GM18505 (cell line): ENCODE data around the gene DTNBP1.

Source experiments
- ATAC-seq: cut with Tn5 transposase; IDR thresholded peaks from one replicate; pipeline ENCODE4 v1.9.1; 2021; ENCODE audit not compliant: unreplicated experiment
- POLR2A ChIP-seq: IDR thresholded peaks from 4 replicates; pipeline ENCODE4 v1.6.1; 2011; ENCODE audit warnings: borderline replicate concordance; ENCODE audit not compliant: insufficient read depth, insufficient read length; ENCODE audit errors: extremely low read depth

DTNBP1 gene

DNA sequence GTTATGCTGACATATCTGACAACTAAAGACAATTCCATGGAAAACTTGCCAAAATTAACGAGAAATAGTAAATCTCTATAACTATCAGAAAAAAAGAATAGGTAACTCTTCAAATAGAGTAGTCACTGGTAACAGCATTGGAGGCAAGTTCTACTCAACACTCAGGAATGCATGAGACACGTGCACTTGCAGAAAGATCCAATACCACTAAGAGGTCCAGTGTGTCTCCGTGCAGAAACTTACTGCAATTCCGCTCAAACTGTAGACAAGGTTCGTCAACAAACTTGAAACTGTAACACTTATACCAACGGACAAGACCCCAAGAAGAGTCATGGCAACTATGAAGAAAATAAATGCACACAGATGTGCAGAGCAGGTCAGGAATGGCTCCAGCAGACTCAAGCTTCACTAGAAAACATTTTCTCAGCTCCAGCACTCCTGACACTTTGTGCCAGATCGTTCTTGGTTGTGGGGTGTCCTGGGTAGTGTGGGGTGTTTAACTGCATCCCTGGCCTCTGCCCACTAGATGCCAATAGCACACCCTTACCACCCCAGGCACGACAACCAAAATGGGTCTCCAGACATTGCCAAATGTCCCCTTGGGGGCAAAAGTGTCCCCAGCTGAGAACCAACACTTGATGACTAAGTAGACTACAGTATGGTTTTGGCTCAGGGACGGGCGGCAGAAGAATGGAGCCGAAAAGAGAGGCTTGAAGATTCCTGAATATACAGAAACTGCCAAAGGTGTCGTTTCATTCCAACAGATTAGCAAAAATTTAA, 134.8 kb downstream of the DTNBP1 start:
- no peak for ATAC-seq
- TF ChIP-seq POLR2A, result no peak

GRCh38 chr6:15526212-15526701, 136.6 kb downstream of the DTNBP1 start:
- TF ChIP-seq POLR2A, result no peak
- no peak for ATAC-seq

DNA sequence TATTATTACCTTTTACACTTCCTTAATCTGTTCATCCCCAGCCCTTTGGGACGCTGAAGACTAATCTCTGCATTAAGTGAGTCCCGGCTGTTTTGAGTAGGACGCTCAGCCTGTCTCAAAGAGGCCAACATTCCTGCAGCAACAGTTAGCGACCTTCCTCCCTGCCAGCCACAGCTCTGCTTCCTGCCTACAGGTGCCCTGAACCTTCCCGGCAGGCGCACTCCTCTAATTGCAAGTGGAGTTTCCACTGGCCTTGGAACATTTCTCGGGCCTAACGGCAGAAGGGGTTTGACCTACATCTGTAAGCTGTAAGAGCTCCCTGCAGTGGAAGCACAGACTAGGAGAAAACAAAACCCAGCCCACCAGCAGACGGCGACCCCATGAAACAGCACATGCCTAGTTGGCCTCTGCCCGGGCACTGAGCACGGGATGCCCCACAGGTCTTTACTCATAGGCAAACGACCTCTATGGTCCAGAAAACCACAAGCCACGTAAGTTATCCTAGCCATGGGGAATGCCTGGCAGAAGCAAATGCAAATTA, 137.9 kb downstream of the DTNBP1 start:
- no peak for TF ChIP-seq POLR2A
- ATAC-seq, result no peak

DNA sequence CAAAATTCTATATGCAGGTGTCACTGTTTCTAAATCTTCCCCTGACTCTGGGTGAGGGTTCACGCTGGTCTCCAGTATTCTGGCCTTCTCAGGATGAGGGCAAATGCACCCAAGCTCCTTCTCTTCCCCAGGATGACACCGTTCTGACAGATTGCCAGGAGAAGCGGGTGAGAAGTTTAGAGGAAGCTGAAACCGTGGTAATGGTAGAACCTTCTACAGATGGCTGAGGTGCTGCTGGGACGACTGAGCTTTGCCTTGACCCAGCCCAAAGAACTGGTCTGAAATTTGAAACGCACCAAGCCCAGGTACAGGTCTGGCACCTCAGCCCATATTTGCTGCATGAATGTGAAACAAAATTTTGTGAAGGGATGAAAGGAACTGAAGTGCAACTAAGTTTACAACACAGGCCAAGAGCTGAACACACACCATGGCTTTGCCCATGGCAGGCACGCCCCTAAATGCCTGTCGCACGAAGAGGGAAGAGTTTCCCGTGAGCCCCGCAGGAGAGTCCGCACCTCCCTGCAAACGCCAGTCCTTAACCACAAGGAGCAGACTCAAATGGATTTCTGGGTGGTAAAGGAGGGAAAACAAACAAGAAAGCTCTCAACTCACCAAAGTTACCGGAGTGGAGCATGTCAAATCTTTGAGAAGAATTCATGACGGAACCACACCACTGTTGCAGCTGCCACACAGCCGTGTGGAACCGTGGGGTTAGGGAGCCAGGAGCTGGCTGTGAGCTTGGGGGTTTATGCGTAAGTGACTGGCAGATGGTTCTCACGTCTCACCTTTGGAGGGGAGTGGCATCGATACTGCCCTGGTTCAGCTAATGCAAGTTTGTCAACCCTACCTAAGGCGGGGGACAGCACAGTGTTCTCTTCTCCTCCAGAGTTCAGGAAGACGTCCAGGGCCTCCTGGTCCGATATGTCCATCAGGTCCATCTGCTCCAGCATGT, 138.9 kb downstream of the DTNBP1 start:
- no peak for TF ChIP-seq POLR2A
- no peak for ATAC-seq

GRCh38 chr6:15522856-15523529, 139.8 kb downstream of the DTNBP1 start:
- ATAC-seq, result no peak
- no peak for TF ChIP-seq POLR2A

GRCh38 chr6:15522427-15522826, 140.4 kb downstream of the DTNBP1 start:
- no peak for TF ChIP-seq POLR2A
- no peak for ATAC-seq

GRCh38 chr6:15522026-15522425, 140.8 kb downstream of the DTNBP1 start:
- no peak for ATAC-seq
- no peak for TF ChIP-seq POLR2A

DNA sequence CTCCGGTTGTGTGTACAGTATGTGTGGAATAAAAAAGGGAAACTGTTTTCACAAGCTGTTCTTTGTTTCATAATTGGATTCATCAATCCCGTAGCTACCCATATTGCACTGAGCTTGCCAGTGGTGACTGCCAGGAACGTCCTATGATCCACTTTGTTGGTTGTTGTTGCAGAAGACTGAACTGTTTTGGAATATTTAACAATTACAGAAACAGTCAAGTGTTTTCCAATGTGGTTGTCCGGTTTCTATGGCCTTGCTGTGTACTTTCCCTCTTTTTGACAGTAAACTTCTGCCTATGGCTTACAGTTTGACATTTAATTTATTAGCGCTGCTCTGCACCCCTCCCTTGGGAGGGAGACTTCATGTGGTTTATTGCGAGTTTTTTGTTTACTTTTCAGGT, 141.2 kb downstream of the DTNBP1 start:
- no peak for TF ChIP-seq POLR2A
- no peak for ATAC-seq

DNA sequence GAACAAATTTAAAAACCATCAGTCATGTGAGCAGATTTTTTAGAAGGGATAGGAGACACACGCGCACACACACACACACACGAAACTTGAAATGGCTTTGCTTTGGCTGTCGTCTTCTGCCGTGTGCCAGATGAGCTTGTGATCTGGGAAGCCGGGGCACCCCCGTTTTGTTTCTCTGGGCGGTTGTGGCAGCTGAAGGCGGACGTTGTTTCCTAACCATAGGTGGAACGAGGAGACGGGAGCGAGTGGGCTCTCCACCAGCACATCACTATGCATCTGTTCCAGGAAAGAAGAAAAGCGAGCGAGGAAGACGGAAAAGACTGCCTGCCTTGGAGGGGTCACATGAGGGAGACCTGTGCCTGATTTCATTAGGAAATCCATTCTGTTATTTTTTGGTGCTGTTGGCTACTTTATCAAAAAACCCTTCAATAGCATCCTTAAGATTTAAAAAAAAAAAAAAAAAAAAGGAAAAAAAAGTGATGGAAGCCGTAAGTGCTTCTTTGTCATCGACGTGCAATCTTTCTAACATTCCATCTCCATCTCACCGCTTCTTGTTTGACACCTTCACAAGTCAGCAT, 142.1 kb downstream of the DTNBP1 start:
- no peak for TF ChIP-seq POLR2A
- ATAC-seq, result no peak

GRCh38 chr6:15519681-15520080, 143.1 kb downstream of the DTNBP1 start:
- ATAC-seq, result no peak
- no peak for TF ChIP-seq POLR2A

DNA sequence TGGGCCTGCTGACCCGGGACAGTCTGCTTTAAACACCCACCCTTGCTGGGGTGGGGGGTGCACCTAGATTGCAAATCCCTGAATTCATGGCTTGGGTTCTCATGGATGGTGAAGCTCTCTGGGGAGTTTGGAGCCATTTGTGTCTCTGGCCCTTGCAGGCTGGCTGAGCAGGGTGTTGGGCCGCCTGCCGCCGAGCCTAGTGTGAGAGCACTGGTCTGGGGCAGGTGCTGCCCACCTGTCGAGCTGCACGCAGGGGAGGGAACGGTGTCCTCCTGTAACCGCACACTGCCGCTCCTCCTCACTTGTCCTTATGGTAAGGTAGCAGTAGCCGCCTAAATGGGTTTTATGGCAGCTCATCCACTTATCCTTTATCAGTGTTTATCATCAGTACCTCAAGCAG, 143.9 kb downstream of the DTNBP1 start:
- no peak for ATAC-seq
- TF ChIP-seq POLR2A, result no peak

GRCh38 chr6:15518057-15518456, 144.8 kb downstream of the DTNBP1 start:
- ATAC-seq, result no peak
- TF ChIP-seq POLR2A, result no peak
